ENCODE results near the gene ZNF385A. TPM values are rescaled to one million over a fixed set of nuclear protein-coding genes. Genes with fewer than 3 reads are reported as not detected.
A peak's percentile ranks its signal among the peaks of the same experiment; 100 is the strongest.

The ZNF385A gene
- total RNA-seq, 1 experiment from 2014 or later, result 5.4 TPM

GRCh38 chr12:54393743-54394142 lies 9.2 kb upstream of the ZNF385A start:
- no peak for DNase-seq (ENCODE audit: low read depth)

GRCh38 chr12:54393207-54393609 lies 8.7 kb upstream of the ZNF385A start:
- DNase-seq (ENCODE audit: low read depth), result no peak

DNA sequence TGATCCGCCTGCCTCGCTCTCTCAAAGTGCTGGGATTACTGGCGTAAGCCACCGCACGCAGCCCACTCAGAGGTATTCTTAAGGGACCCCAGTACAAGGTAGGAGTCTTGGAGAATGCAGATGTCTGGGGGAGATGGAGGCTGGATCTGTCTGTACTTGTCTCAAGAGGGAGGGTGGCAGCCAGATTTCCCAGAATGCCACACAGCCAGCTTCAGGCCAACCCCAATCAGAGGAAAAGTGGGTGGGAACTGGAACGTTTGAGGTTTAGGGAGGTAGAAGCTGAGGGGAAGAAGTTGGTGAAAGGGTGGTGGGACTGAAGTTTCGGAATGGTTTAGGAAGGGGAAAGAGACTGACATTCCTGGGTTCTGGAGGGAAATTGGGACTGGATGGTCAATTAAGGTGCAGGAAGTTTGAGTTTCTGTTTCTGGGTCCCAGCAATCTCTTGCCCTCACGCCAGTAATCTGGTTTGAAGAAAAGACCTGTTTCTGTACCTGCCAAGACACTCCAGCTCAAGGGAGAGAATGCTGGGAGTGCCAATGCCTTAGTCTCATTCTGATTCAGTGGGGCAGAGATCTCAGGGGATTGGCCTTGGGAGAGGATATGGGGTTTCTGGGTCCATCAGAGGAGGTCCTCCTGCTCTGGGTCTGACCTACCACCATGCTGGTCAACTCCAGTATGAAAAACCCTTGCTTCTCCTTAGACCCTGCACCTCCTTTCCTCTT lies 8.1 kb upstream of the ZNF385A start:
- no peak for DNase-seq (ENCODE audit: low read depth)

DNA sequence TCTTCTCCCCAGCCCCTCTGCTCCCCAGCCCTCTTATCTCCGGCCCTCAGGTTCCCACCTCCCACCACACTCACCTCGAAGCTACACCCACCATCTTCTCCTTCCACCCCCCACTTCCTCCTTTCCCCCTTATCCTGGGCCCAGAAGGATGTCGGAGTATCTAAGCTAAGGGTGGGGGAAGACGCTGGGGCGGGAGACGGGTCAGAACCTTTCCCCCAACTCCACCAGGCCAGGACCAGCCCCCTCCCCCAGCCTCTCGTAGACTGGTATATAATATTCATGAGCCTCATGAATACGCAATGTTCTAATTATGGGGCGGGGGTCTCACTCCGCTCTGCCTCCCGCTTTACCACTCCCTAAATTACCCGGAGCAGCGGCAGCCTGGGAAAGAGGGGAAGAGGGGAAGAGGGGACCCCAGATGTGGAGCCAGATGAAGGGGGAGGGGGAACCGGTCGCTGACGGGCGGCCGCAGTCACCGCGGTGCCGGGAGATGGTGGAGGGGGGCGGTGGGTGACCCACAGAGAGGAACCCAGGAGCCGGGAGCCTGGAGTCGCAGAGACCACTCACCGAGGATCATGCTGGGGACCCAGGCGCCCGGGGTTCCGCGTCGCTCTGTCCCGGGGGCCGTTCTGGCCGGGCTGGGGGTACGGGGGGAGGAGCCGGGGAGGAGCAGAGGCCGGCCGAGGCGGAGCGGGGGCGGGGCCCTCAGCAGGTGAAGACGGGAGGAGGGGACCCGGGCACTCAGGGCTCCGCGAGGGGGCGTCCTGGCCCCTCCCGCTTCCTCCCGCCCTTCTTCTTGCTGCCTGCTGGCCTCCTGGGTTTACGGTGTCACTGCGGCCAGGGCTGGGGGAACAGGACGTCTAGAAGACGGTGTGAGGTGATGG lies 6.4 kb upstream of the ZNF385A start:
- no peak for DNase-seq (ENCODE audit: low read depth)

GRCh38 chr12:54390176-54390667 lies 5.7 kb upstream of the ZNF385A start:
- DNase-seq (ENCODE audit: low read depth), result no peak

DNA sequence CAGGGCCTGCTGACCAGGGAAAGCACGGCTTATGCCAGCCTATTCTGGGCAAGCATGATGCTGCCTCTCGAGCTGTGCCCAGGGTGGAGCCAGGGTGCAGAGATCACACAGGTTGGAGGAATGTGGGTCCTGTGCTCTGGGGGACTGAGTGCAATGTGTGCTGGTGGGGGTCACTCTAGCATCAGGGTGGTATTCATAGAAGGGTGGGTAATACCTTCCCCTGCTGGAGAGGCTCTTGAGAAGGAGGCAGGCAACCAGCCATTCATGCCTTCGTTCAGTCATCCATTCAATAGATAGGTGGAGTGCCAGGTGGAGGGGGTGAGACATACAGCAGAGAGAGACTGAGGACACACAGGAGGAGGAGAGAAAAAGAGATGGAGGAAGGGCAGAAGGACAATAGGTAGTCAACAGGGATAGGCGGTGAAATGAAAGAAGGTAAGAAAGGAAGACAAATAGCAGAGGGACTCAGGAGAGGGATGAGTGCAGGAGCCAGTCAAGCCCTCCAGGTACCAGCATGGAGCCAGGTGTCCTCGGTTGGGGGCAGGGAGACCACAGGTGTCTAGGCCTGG lies 5.2 kb upstream of the ZNF385A start:
- no peak for DNase-seq (ENCODE audit: low read depth)

DNA sequence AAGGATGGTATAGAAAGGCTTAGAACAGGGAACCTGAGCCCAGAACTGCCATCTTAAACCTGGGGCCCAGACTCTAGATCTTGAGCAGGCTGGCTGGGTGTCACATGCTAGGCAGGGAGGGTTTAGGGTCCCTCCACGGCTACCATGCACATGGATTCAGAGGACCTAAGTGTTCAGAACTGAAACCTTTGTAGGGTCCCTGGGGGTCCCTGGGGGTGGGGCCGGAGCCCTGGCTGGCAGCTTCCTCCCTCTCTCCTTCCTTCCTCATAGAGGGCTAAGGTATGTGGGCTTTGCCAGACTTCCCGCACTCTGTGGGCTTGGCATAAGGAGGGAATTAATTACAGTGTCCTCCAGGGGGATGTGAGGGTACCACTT lies 4.6 kb upstream of the ZNF385A start:
- DNase-seq (ENCODE audit: low read depth), result no peak

- DNase-seq (ENCODE audit: low read depth), result no peak
These were observed 4.0 kb upstream of the ZNF385A start for GRCh38 chr12:54388237-54389133.

- no peak for DNase-seq (ENCODE audit: low read depth)
These were observed 2.6 kb upstream of the ZNF385A start for GRCh38 chr12:54387114-54387467.

DNA sequence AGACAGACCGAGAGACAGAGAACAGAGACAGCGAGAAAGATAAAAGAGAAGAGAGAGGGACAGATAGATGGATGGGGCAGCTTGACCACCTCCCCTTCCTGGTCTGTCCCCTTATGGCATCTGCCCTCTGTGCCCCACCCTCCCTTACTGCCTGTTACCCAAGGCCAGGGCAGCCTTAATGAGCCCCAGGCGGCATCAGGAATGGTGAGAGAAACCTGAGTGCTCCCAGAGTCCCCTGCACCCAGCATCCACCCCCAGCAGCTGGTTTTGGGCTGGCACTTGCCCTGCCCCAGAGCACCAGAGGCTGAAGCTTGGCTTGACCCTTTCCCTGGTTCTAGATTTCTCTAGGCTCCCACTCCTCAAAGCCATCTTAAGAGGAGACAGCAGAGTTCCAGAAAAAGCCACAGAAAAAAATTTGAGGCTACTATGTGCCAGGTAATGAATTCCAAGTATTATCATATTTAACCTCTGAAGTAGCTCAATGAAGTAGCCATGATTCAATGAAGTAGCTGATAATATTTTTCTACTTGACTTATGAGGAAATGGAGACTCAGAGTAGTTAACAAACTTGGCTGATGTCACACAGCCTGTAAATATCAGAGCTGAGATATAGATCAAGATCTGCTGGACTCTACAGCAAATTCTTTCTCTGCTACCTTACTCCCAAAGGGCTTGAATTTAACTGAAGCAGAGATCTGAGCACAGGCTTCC lies 2.0 kb upstream of the ZNF385A start:
- no peak for DNase-seq (ENCODE audit: low read depth)

GRCh38 chr12:54385251-54385914 lies 850 bp upstream of the ZNF385A start:
- DNase-seq (ENCODE audit: low read depth), result no peak

DNA sequence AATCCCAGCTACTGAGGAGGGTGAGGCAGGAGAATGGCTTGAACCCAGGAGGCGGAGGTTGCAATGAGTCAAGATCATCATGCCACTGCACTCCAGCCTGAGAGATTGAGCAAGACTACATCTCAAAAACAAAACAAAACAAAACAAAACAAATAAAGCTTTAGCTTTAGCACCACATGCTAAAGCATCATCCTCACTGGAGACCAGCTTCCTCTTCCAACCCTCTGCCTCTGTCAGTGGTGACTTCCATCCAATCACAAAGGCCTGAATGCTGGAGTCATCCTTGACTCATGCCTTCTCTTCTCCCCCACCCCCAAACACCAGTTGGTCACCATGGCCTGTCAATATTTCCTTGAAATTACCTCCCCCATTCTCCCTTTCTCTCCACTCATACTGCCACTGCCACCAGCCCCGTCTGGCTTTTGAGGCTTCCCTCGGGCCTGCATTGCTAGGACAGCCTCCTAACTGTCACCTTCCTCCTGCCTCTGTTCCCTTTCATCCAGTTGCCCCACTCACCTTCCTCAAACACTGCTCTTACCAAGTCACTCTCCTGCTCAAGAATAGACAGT lies 1.4 kb downstream of the ZNF385A start:
- peak; percentile 95 for DNase-seq (ENCODE audit: low read depth)

- no peak for DNase-seq (ENCODE audit: low read depth)
These were observed 3.4 kb downstream of the ZNF385A start for GRCh38 chr12:54381136-54381535.

DNA sequence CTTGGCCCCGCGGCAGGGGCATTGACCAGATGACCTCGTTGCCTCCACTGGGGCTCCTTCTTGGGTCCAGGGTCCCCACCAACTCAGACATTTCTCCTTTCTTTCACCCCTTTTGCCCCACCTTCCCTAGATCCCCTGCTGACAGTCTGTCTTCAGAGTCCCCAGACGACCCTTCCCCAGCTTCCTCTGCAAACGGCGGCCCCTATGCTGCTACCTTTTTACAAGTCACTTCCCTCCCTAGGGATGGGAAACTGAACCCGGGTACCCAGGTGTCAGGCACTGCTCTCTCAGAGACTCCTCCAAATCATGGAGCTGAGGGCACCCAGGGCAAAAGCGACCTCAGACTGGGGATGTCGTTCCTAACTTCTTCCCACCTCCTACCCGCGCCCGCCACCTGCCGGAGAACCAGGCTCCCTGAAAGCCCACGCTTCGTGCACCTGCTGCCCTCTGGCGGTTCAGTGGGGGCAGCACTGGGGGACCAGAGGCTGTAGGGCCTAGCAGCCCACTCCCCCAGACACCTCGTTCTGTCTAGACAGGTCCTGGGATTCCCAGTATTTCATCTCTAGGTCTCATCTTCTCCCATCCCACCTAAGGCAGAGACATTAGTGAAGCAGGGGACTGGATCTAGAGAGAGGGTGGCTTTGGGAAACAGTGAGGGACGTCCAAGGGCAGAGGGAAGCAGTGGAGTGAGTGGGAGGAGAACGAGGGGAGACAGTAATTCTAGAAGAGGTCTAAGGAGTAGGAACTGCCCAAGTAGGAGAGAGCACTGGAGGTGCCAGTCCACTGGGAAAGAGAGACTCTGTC lies 4.9 kb downstream of the ZNF385A start:
- DNase-seq (ENCODE audit: low read depth), result peak; percentile 80

DNA sequence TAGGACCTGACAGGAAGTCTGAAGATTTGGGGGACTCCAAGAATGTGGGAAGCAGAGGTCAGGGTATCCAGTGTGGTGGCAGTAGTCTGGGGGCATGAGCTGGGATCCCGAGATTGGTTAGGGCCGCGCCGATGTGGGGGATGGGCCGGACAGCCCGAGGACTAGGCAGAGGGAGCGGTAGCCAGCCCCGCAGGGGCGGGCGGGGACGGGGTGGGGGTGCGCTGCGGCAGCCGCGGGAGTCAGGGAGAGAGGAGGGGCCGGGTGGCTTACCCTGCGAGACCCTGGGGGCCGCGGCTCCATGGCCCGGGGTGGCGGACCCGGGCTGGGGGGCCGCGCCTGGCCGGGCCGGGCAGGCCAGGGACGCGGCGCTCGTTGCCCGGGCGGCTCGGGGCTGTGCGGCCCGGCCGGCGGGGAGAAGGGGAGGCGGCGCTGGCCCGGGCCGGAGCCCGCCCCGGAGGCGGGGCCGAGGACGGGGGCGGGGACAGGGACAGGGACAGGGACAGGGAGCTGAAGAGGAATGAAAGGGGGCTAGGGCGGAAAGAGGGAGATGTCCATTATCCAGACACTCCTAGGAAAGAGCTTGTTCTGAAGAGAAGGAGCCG lies 5.6 kb downstream of the ZNF385A start:
- peak; percentile 58 for DNase-seq (ENCODE audit: low read depth)

DNA sequence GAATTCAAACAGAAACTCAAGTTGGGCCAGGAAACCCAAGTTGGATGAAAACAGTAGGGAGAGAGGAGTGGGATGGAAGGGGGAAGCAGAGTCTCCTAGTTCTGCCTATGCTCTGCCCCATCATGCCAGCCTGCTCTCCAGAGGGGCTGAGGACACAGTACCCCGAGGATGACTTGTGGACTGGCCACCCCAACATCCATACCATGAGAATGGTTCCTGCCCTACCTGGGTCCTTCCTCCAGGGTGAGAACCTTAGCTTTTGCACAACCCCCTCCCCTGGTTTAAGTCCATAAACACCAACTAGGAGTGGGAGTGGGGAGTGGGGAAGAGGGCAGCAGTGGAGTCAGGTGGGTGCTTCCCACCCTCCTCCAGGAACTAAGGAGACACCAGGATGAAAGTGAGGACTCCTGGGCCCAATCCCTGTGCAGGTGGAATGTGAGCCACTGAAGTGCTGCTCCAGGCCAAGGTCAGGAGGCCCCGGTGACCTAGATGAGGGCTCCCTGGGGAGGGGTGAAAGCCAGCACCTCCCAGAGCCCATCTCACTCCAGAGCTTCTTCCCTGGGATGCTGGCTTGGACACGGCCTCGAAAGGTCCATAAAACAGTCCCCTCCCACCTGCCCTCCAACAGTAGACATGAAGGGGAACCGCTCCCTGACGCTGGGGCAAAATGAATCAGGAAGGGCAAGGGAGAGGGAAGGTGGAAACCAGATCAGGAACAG lies 6.6 kb downstream of the ZNF385A start:
- no peak for DNase-seq (ENCODE audit: low read depth)

DNA sequence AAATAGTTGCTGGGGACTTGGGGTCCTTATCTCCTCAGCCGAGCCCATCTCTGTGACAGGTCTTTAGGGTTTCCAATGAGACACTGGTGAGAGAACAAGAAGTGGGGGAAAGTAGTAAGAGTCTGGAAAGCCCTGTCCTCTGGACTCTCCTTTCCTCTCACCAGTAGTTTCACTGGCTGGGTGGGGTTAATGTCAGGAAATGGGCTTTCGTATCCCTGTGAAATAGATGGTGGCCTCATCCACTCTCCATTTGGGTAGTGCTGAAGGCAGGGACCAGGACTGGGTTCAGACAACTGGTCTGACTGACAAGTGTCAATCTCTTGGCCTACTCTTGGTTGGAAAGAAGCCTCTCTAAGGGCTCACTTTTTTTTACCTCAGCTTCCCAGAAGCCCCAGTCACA lies 7.5 kb downstream of the ZNF385A start:
- DNase-seq (ENCODE audit: low read depth), result no peak

GRCh38 chr12:54376596-54376995 lies 7.9 kb downstream of the ZNF385A start:
- DNase-seq (ENCODE audit: low read depth), result no peak

Measured in HT1080 (cell line).